Measurements from ENCODE around the gene SUPT3H.

GRCh38 chr6:45231660-45232059 lies 146.1 kb downstream of the SUPT3H start:
- no peak for TF ChIP-seq CTCF (IDR thresholded peaks at IDR 0.05)
- TF ChIP-seq EZH2 (IDR thresholded peaks at IDR 0.05; ENCODE audit: borderline replicate concordance, insufficient read depth, low read depth, low read length, poor library complexity, severe bottlenecking) = no peak

All from B cell (primary cell).